ENCODE measurements around the gene CZIB.

- TF ChIP-seq REST (IDR thresholded peaks at IDR 0.05; ENCODE audit: insufficient read depth in 1 of 2, low read depth in 2 of 2, low read length in 2 of 2) (no peak), POLR2AphosphoS5 (IDR thresholded peaks at IDR 0.05; ENCODE audit: low read depth, low read length) (no peak), TAF1 (IDR thresholded peaks at IDR 0.05; ENCODE audit: borderline replicate concordance, insufficient read depth, low read length) (no peak), SIN3A (IDR thresholded peaks at IDR 0.05; ENCODE audit: borderline replicate concordance, insufficient read depth, low read length) (no peak)
Observed at GRCh38 chr1:53244141-53244540, 23.7 kb upstream of the CZIB start.

Measured in PFSK-1 (cell line).